ENCODE data around the gene CIB1.

- TF ChIP-seq, protein P1, sequence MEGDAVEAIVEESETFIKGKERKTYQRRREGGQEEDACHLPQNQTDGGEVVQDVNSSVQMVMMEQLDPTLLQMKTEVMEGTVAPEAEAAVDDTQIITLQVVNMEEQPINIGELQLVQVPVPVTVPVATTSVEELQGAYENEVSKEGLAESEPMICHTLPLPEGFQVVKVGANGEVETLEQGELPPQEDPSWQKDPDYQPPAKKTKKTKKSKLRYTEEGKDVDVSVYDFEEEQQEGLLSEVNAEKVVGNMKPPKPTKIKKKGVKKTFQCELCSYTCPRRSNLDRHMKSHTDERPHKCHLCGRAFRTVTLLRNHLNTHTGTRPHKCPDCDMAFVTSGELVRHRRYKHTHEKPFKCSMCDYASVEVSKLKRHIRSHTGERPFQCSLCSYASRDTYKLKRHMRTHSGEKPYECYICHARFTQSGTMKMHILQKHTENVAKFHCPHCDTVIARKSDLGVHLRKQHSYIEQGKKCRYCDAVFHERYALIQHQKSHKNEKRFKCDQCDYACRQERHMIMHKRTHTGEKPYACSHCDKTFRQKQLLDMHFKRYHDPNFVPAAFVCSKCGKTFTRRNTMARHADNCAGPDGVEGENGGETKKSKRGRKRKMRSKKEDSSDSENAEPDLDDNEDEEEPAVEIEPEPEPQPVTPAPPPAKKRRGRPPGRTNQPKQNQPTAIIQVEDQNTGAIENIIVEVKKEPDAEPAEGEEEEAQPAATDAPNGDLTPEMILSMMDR (IDR thresholded peaks at IDR 0.05; ENCODE audit: insufficient read depth, low read length), result no peak
- no peak for TF ChIP-seq POLR2AphosphoS5 (IDR thresholded peaks at IDR 0.05; ENCODE audit: low read depth)
- no peak for TF ChIP-seq GABPA (IDR thresholded peaks at IDR 0.05; ENCODE audit: low read depth)
- no peak for TF ChIP-seq REST (IDR thresholded peaks at IDR 0.05; ENCODE audit: insufficient replicate concordance, low read depth)
- no peak for TF ChIP-seq SPI1 (IDR thresholded peaks at IDR 0.05; ENCODE audit: borderline replicate concordance, low read depth)
Observed at GRCh38 chr15:90222547-90222946, 11.2 kb downstream of the CIB1 start.
